A549 (cell line): Measurements from ENCODE around the gene SLC25A26. TPM values are rescaled to one million over a fixed set of nuclear protein-coding genes. Genes with fewer than 3 reads are reported as not detected.
A peak's percentile ranks its signal among the peaks of the same experiment; 100 is the strongest.
"Not testable (repeated sequence)": the region's sequence is repeated elsewhere in the genome, so short reads cannot be mapped to it uniquely, and the experiment has no call there.

Experiments
- ATAC-seq, 2 experiments: fragments of 200-7000 bp in 1 of 2; fragments of >200 bp in 1 of 2; cut with Nextera tagmentation in 1 of 2; cut with Tn5 transposase in 1 of 2; 3 replicates each; pipeline versions ENCODE4 v1.8.0 to v1.9.1; 2018 to 2020; ENCODE audit warnings: mild to moderate bottlenecking in 1 of 2, moderate library complexity in 1 of 2
- CTCF ChIA-PET: fragments of 300-600 bp; sonication (Branson Sonifier 250); formaldehyde crosslinking; extraction: SDS; loops from one replicate; lab custom pipeline; 2021; ENCODE audit warnings: antibody characterized with exemption, inconsistent platforms; lab: Yijun Ruan, JAX
- POLR2A ChIA-PET: fragments of 350-600 bp; formaldehyde crosslinking; extraction: SDS; loops from one replicate; lab custom pipeline; 2021; ENCODE audit warnings: antibody characterized with exemption, inconsistent platforms; lab: Yijun Ruan, JAX
- DNase-seq, 2 experiments: peaks; one replicate each; pipeline versions ENCODE4 v3.0.0 to v3.0.0-alpha.2; 2011 to 2016; ENCODE audit warnings: low read depth in 1 of 2, low spot score in 1 of 2
- FAIRE-seq: peaks from 2 replicates; lab custom pipeline; 2011; peaks lifted over from hg19 to GRCh38; lab: Jason Lieb, UNC
- H3K27ac ChIP-seq, 2 experiments: fragments of >200 bp; sonication (Bioruptor Twin); formaldehyde crosslinking; 3 replicates each; pipeline ENCODE4 v1.5.1; 2016 to 2017
- H3K4me1 ChIP-seq: fragments of >200 bp; sonication (Bioruptor Twin); formaldehyde crosslinking; 3 replicates; pipeline ENCODE4 v1.6.1; 2016
- H3K4me2 ChIP-seq: fragments of >200 bp; sonication (Bioruptor Twin); formaldehyde crosslinking; 3 replicates; pipeline ENCODE4 v1.6.1; 2016
- H3K4me3 ChIP-seq: fragments of >200 bp; sonication (Bioruptor Twin); formaldehyde crosslinking; 3 replicates; pipeline ENCODE4 v1.5.1; 2016
- H3K9me3 ChIP-seq: fragments of >200 bp; sonication (Bioruptor Twin); formaldehyde crosslinking; 3 replicates; pipeline ENCODE4 v1.6.1; 2016
- CTCF ChIP-seq: fragments of >200 bp; sonication (Bioruptor Twin); formaldehyde crosslinking; IDR thresholded peaks from 3 replicates; pipeline ENCODE4 v1.5.1; 2016
- FOSB ChIP-seq: fragments of 250-450 bp; sonication (Bioruptor Pico); IDR thresholded peaks from 2 replicates; pipeline ENCODE4 v1.5.0; 2020; ENCODE audit warnings: mild to moderate bottlenecking, moderate library complexity
- HDAC2 ChIP-seq: fragments of 200-600 bp; sonication (generic); IDR thresholded peaks from 2 replicates; pipeline ENCODE4 v1.6.1; 2016
- HMGXB4 ChIP-seq: fragments of 250-450 bp; sonication (Bioruptor Pico); IDR thresholded peaks from 2 replicates; pipeline ENCODE4 v1.5.0; 2021; ENCODE audit warnings: mild to moderate bottlenecking, moderate library complexity, borderline replicate concordance
- KDM5A ChIP-seq: fragments of 200-600 bp; sonication (generic); IDR thresholded peaks from 2 replicates; pipeline ENCODE4 v1.6.1; 2016; ENCODE audit warnings: antibody characterized with exemption, mild to moderate bottlenecking
- NFE2L2 ChIP-seq: fragments of 150-350 bp; conservative IDR thresholded peaks from 2 replicates; pipeline ENCODE4 v1.6.1; 2014; ENCODE audit warnings: low read length
- NR3C1 ChIP-seq: fragments of >200 bp; sonication (Bioruptor Twin); formaldehyde crosslinking; IDR thresholded peaks from 3 replicates; pipeline ENCODE4 v1.6.1; 2017
- PBX3 ChIP-seq: IDR thresholded peaks from 2 replicates; pipeline ENCODE4 v1.6.1; 2012
- POLR2AphosphoS2 ChIP-seq: conservative IDR thresholded peaks from 2 replicates; pipeline ENCODE4 v1.6.1; 2012; ENCODE audit warnings: low read length, improper control_type of control experiment, inconsistent platforms
- RAD21 ChIP-seq, 2 experiments: fragments of >200 bp in 1 of 2; sonication (Bioruptor Twin) in 1 of 2; formaldehyde crosslinking in 1 of 2; IDR thresholded peaks in 1 of 2; conservative IDR thresholded peaks in 1 of 2; 2 replicates in 1 of 2; 3 replicates in 1 of 2; pipeline ENCODE4 v1.6.1; 2012 to 2018; ENCODE audit warnings: inconsistent platforms in 1 of 2
- RARB ChIP-seq: fragments of 250-450 bp; sonication (Bioruptor Pico); IDR thresholded peaks from 2 replicates; pipeline ENCODE4 v1.8.0; 2021; ENCODE audit warnings: mild to moderate bottlenecking, moderate library complexity
- RNF2 ChIP-seq: fragments of 200-600 bp; sonication (generic); IDR thresholded peaks from 2 replicates; pipeline ENCODE4 v1.6.1; 2016; ENCODE audit warnings: low read depth, mild to moderate bottlenecking, antibody characterized with exemption, moderate library complexity, borderline replicate concordance
- SMC3 ChIP-seq: fragments of >200 bp; sonication (Bioruptor Twin); formaldehyde crosslinking; IDR thresholded peaks from 3 replicates; pipeline ENCODE4 v1.6.1; 2018; ENCODE audit warnings: inconsistent platforms
- ZC3H11A ChIP-seq: fragments of 450-650 bp; IDR thresholded peaks from 2 replicates; pipeline ENCODE4 v1.6.1; 2014; ENCODE audit warnings: antibody characterized with exemption, mild to moderate bottlenecking
- ZNF302 ChIP-seq: fragments of 250-450 bp; sonication (Bioruptor Pico); IDR thresholded peaks from 2 replicates; pipeline ENCODE4 v1.9.0; 2021; ENCODE audit warnings: inconsistent platforms, mild to moderate bottlenecking, moderate library complexity
- WGBS: methylation state at CpG from one replicate; pipeline ENCODE4 v1.1.6; 2017; ENCODE audit errors: missing lambda C conversion rate; 5-methylcytosine and 5-hydroxymethylcytosine counted together
- polyA plus RNA-seq, 4 experiments: library from polyadenylated mRNA; depleted of rRNA in 3 of 4; stranded (reverse); fragments of >200 nt; fragmentation: RNase III in 1 of 4; extraction: RNeasy Plus Mini Kit Qiagen cat#74134 plus additional on column Dnase treatment in 1 of 4; gene quantifications; 2 replicates in 3 of 4; 3 replicates in 1 of 4; pipeline ENCODE4 v1.2.3, GENCODE V29; 2011 to 2017

SLC25A26 gene
- polyA plus RNA-seq, 2 of the 4 experiments (the other 2 are of a cell fraction): 13.0 to 30.5 TPM

GRCh38 chr3:66272016-66272415 lies 51.2 kb downstream of the SLC25A26 start:
- no peaks in the 10 kb centered on the region for H3K9me3 ChIP-seq
- DNase-seq (no peak), FAIRE-seq (no peak), ATAC-seq (no peak)
- no peak for TF ChIP-seq HDAC2
- no peak for TF ChIP-seq NR3C1
- TF ChIP-seq ZNF302 (CRISPR knock-in tag): no peak
- TF ChIP-seq POLR2AphosphoS2: no peak
- no peak for TF ChIP-seq PBX3
- no peak for TF ChIP-seq HMGXB4 (CRISPR knock-in tag)
- no peak for TF ChIP-seq RNF2
- no peak for TF ChIP-seq ZC3H11A
- no peak for TF ChIP-seq CTCF
- TF ChIP-seq NFE2L2: no peak
- WGBS: 95% methylated on average over 1 of the region's 1 CpG
- no peak overlapping the region for H3K27ac ChIP-seq
- CTCF ChIA-PET: interaction anchor here (1.4 to 4.8 kb wide), 2 partner anchors 544 to 550 kb away, joined by 4 to 16 read pairs; no protein-coding TSS in a partner anchor
- H3K4me1 ChIP-seq: no peaks in the 10 kb centered on the region
- no peak overlapping the region for H3K4me3 ChIP-seq
- H3K4me2 ChIP-seq: no peak overlapping the region
- POLR2A ChIA-PET: no interaction called here

GRCh38 chr3:66274837-66275236 lies 54.0 kb downstream of the SLC25A26 start:
- ATAC-seq, H3K4me3 ChIP-seq, H3K27ac ChIP-seq, H3K4me2 ChIP-seq, H3K9me3 ChIP-seq, CTCF ChIA-PET, FAIRE-seq, DNase-seq, POLR2A ChIA-PET, H3K4me1 ChIP-seq: not testable (repeated sequence)
- WGBS: 87% methylated on average over 6 of the region's 6 CpGs

GRCh38 chr3:66276705-66277274 lies 56.0 kb downstream of the SLC25A26 start:
- H3K4me2 ChIP-seq: no peak overlapping the region
- TF ChIP-seq RNF2 (no peak), KDM5A (no peak), SMC3 (peak; percentile 60), RAD21 (conservative IDR thresholded peaks at IDR 0.05 in 1 of 2, IDR thresholded peaks at IDR 0.05 in 1 of 2) (peak; percentile 66 to 73), FOSB (CRISPR knock-in tag) (no peak), RARB (CRISPR knock-in tag) (no peak), CTCF (peak; percentile 70)
- POLR2A ChIA-PET: interaction anchor here (0.6 kb wide), 1 partner anchor 764 kb away, joined by 4 read pairs; no protein-coding TSS in a partner anchor
- WGBS: 2% methylated on average over 3 of the region's 3 CpGs
- peak; percentile 4 to 62 for DNase-seq
- CTCF ChIA-PET: interaction anchor here (0.6 to 3.0 kb wide), 16 partner anchors 8 to 580 kb away, joined by 3 to 30 read pairs (median 3); no protein-coding TSS in a partner anchor
- H3K4me1 ChIP-seq: no peaks in the 10 kb centered on the region
- H3K9me3 ChIP-seq: no peaks in the 10 kb centered on the region
- no peak for FAIRE-seq
- no peak overlapping the region for H3K4me3 ChIP-seq
- H3K27ac ChIP-seq: no peak overlapping the region
- peak in 1 of 2 experiments; percentile 54; a peak in 2 of 6 replicates for ATAC-seq
